GM12873 (cell line): ENCODE data around the gene LRCH3.
A peak's percentile ranks its signal among the peaks of the same experiment; 100 is the strongest.

ENCODE experiments used
- CTCF ChIP-seq: IDR thresholded peaks from 2 replicates; pipeline ENCODE4 v1.5.1; 2012; ENCODE audit warnings: low read depth, mild to moderate bottlenecking, moderate library complexity, low read length, control low read depth; ENCODE audit not compliant: insufficient read depth; ENCODE audit errors: missing control alignments

LRCH3 gene

DNA sequence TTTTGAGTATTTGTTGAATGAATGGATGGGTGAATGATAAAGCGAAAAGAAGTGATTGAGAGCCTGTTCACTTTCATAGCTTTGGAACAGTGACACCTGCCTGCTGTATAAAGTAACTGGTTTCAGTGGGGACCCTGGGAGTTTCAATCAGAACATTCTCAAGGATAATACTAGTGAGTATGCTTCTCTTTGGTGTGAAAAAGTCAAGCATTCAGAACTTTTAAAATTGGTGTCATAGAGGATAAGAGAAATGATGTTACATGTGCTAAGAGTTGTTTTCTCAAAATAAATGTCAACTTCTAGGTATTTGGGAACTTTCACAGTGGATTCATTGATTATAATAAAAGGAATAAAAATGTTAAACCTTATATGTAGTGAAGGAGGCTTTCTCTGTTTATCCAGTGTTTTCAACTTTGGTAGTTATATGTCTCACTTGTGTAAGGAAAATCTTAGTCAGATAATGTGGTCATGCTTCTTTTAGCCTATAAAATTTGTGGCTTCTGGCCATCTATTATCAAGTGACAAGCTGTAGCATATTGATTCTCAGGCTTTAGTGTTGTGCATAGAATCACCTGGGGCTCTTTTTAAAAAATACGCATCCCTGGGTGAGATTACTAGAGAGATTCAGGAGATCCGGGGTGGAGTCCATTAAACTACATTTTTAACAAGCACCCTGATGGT lies 11.9 kb downstream of the LRCH3 start:
- peak; percentile 44 for TF ChIP-seq CTCF

DNA sequence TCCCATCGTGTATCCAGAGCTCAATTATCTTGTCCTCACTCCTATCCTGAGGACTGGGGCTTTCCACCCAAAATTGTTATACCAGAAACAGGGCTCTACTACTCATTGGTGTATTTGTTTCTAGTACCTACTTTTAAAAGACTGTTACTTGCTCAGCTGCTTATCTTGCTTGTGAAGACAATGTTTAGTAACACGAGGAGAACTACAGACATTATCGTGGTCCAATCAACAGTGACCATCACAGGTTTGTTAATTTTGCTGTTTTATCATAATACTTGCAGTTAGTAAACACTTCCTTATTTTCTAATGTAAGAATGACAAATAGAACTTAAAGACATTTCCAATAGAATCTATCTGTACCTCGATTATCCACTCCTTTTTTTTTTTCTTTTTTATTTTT lies 13.5 kb downstream of the LRCH3 start:
- TF ChIP-seq CTCF: no peak

DNA sequence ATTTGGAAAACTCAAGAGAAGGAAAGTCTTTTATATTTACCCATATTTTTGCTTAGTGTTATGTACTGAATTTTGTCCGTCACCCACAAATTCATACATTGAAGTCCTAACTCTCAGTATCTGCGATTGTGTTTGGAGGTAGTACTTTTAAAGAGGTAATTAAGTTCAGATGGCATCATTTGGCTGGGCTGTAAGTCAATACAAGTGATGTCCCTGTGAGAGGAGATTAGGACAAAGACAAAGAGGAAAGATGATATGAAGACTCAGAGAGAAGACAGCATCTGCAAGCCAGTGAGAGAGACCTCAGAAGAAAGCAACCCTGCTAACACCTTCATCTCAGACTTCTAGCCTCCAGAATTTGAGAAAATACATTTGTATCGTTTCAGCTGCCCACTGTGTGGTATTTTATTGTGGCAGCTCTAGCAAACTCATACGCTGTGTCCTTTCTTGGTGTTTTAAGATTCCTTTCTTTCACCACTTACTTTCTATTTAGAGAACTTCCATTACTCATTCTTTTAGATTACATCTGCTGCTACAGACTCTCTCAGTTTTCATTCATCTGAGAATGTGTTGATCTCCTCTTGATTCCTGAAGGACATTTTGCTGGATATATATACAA lies 17.0 kb downstream of the LRCH3 start:
- TF ChIP-seq CTCF: no peak

DNA sequence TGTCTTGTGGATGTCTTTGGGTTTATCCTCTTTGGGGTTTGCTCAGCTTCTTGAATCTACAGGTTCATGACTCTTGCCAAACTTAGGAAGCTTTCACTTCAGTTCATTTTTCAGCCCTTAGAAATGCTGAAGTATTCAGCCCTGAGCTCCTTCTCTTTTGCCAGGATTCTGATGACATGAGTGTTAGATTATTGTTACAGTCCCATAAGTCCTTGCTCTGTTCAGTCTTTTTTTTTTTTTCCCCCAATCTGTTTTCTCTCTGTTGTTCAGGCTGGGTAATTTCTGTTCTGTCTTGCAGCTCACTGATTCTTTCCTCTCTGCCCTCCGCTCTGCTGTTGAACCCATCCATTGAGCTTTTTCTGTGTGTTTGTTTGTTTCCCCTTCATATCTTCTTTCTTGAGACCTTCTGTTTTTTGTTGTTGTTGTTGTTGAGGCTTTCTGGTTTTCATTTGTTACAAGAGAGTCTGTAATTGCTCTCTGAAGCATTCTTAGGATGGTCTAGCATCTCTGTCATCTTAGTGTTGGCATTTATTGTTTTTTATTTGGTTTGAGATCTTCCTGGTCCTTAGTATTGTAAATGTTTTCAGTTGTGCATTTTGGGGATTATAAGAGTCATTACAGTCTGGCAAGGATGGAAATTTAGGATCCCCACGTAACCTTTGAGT lies 18.4 kb downstream of the LRCH3 start:
- no peak for TF ChIP-seq CTCF

- no peak for TF ChIP-seq CTCF
Measured at GRCh38 chr3:197810901-197811300, 19.8 kb downstream of the LRCH3 start.

DNA sequence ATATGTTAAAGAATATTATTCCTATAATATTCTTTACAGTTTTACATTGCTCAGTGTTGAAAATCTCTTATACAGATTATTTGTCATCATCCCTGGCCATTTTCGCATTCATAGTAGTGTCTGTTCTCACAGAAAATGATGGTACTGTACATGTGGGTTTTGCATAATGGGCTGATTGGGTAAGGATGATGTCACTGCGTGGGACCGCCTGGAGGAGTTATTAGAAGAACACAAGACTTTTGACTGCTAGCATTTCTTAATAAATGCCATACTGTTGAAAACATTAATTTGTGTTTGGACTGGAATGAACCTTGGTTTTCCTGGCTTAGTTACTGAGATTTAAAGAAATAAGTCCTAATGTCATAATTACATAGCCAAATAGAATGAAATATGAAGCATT lies 20.3 kb downstream of the LRCH3 start:
- TF ChIP-seq CTCF: no peak

DNA sequence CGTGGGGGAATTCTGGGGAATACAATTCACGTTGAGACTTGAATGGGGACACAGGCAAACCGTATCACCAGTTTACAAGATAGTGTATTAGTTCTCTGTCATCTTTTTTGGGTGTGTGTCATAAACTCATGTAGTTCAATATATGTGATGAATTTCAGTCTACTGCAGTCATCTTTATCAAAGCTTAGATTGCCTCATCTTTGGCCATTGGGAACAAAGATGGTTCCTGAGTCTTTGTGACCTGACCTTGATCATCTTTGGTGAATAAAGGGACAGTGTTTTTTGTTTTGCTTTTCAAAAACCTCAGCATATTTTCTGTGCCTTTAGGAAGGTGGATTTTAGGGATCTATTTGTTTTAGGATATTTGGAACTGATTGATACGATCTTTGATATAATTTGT lies 23.3 kb downstream of the LRCH3 start:
- no peak for TF ChIP-seq CTCF
